IMR-90 (cell line): ENCODE measurements around the gene MDFIC2. TPM values are rescaled to one million over a fixed set of nuclear protein-coding genes. Genes with fewer than 3 reads are reported as not detected.

Experiments used
- ATAC-seq: fragments of 200-7000 bp; cut with Tn5 transposase; 2 replicates; pipeline ENCODE4 v1.9.1; 2020; ENCODE audit warnings: low read depth, mild to moderate bottlenecking, moderate library complexity
- BruUV-seq: library from RNA; stranded (reverse); fragments of 400-500 nt; replicated peaks from 2 replicates; lab custom pipeline; 2021; lab: Mats Ljungman, UMichigan
- CTCF ChIA-PET: fragments of 300-600 bp; formaldehyde crosslinking; extraction: SDS; loops from one replicate; lab custom pipeline; 2021; ENCODE audit warnings: antibody characterized with exemption; lab: Yijun Ruan, JAX
- POLR2A ChIA-PET: fragments of 300-600 bp; sonication (Branson Sonifier 250); formaldehyde crosslinking; loops from one replicate; lab custom pipeline; 2022; ENCODE audit warnings: antibody characterized with exemption; ENCODE audit not compliant: unreplicated experiment; lab: Charles Lee
- DNase-seq: peaks from one replicate; pipeline ENCODE4 v3.0.0; 2013
- H2AFZ ChIP-seq: replicated peaks from 2 replicates; pipeline ENCODE3; 2013; ENCODE audit warnings: low read length, mild to moderate bottlenecking; ENCODE audit not compliant: poor library complexity
- H2AK5ac ChIP-seq: 2 replicates; pipeline ENCODE4 v1.6.1; 2013; ENCODE audit warnings: low read depth, low read length, inconsistent platforms
- H2AK9ac ChIP-seq: replicated peaks from 2 replicates; pipeline ENCODE3; 2013; ENCODE audit warnings: mild to moderate bottlenecking, low read depth, low read length, moderate library complexity; ENCODE audit not compliant: poor library complexity
- H2BK120ac ChIP-seq: 2 replicates; pipeline ENCODE4 v1.6.1; 2013; ENCODE audit warnings: low read depth, low read length, inconsistent platforms
- H2BK15ac ChIP-seq: 3 replicates; pipeline ENCODE4 v1.6.1; 2013; ENCODE audit warnings: low read depth, low read length, inconsistent platforms
- H2BK20ac ChIP-seq: 2 replicates; pipeline ENCODE4 v1.6.1; 2013; ENCODE audit warnings: low read depth, mild to moderate bottlenecking, inconsistent platforms, low read length, moderate library complexity
- H2BK5ac ChIP-seq: 2 replicates; pipeline ENCODE4 v1.6.1; 2013; ENCODE audit warnings: mild to moderate bottlenecking, low read depth, low read length, inconsistent platforms; ENCODE audit not compliant: poor library complexity, severe bottlenecking
- H3K14ac ChIP-seq: replicated peaks from 2 replicates; pipeline ENCODE4 v1.6.1; 2013; ENCODE audit warnings: low read depth, low read length, inconsistent platforms
- H3K18ac ChIP-seq: 2 replicates; pipeline ENCODE4 v1.6.1; 2013; ENCODE audit warnings: low read depth, low read length, control low read depth
- H3K23ac ChIP-seq: 2 replicates; pipeline ENCODE4 v1.6.1; 2013; ENCODE audit warnings: low read depth, low read length, inconsistent platforms
- H3K27ac ChIP-seq: 2 replicates; pipeline ENCODE4 v1.5.1; 2013; ENCODE audit warnings: mild to moderate bottlenecking, control low read depth, low read length; ENCODE audit not compliant: insufficient read depth
- H3K27me3 ChIP-seq: 2 replicates; pipeline ENCODE4 v1.6.1; 2013; ENCODE audit warnings: low read length; ENCODE audit not compliant: control insufficient read depth, insufficient read depth
- H3K36me3 ChIP-seq: 2 replicates; pipeline ENCODE4 v1.6.1; 2013; ENCODE audit warnings: low read length, mixed read lengths; ENCODE audit not compliant: control insufficient read depth, insufficient read depth
- H3K4ac ChIP-seq: 2 replicates; pipeline ENCODE4 v1.6.1; 2013; ENCODE audit warnings: low read depth, low read length, inconsistent platforms
- H3K4me1 ChIP-seq: 2 replicates; pipeline ENCODE4 v1.6.1; 2013; ENCODE audit warnings: low read length, mixed read lengths; ENCODE audit not compliant: control insufficient read depth, insufficient read depth
- H3K4me2 ChIP-seq: 2 replicates; pipeline ENCODE4 v1.6.1; 2013; ENCODE audit warnings: low read depth, mild to moderate bottlenecking, control low read depth, low read length, moderate library complexity
- H3K4me3 ChIP-seq: 2 replicates; pipeline ENCODE4 v1.5.1; 2013; ENCODE audit warnings: low read depth, mild to moderate bottlenecking, control low read depth, low read length, moderate library complexity; ENCODE audit not compliant: insufficient read depth
- H3K56ac ChIP-seq: 2 replicates; pipeline ENCODE4 v1.6.1; 2013; ENCODE audit warnings: low read length, inconsistent platforms; ENCODE audit not compliant: insufficient read depth; ENCODE audit errors: extremely low read depth
- H3K79me1 ChIP-seq, 2 experiments: 2 replicates each; pipeline ENCODE4 v1.6.1; 2013; ENCODE audit warnings: low read length in 2 of 2, inconsistent platforms in 1 of 2, low read depth in 1 of 2
- H3K9ac ChIP-seq: 2 replicates; pipeline ENCODE4 v1.6.1; 2013; ENCODE audit warnings: low read depth, low read length, control low read depth
- H3K9me1 ChIP-seq: 2 replicates; pipeline ENCODE4 v1.6.1; 2013; ENCODE audit warnings: low read length, inconsistent platforms; ENCODE audit not compliant: insufficient read depth
- H3K9me3 ChIP-seq: 2 replicates; pipeline ENCODE4 v1.6.1; 2013; ENCODE audit warnings: low read length; ENCODE audit not compliant: control insufficient read depth, insufficient read depth
- H4K20me1 ChIP-seq: 2 replicates; pipeline ENCODE4 v1.6.1; 2013; ENCODE audit warnings: low read length, inconsistent platforms; ENCODE audit not compliant: insufficient read depth
- H4K5ac ChIP-seq: 2 replicates; pipeline ENCODE4 v1.6.1; 2013; ENCODE audit warnings: mild to moderate bottlenecking, low read depth, low read length, control low read depth
- H4K8ac ChIP-seq, 2 experiments: 2 replicates each; pipeline ENCODE4 v1.6.1; 2013; ENCODE audit warnings: low read depth in 2 of 2, low read length in 2 of 2, control low read depth in 1 of 2, inconsistent platforms in 1 of 2
- H4K91ac ChIP-seq: 2 replicates; pipeline ENCODE4 v1.6.1; 2013; ENCODE audit warnings: low read depth, low read length, inconsistent platforms; ENCODE audit not compliant: insufficient read depth
- POLR2A ChIP-seq: IDR thresholded peaks from 2 replicates; pipeline ENCODE4 v1.6.1; 2012; ENCODE audit warnings: mild to moderate bottlenecking, low read depth, low read length
- RCOR1 ChIP-seq: IDR thresholded peaks from 2 replicates; pipeline ENCODE4 v1.6.1; 2012; ENCODE audit warnings: mild to moderate bottlenecking, low read length, improper control_type of control experiment; ENCODE audit not compliant: insufficient replicate concordance
- WGBS, 2 experiments: methylation state at CpG; one replicate each; pipeline versions ENCODE4 v1.1.5 to v1.1.7; 2013; ENCODE audit warnings: missing lambda C conversion rate in 2 of 2; ENCODE audit not compliant: insufficient read length in 1 of 2; ENCODE audit errors: extremely low coverage in 2 of 2; 5-methylcytosine and 5-hydroxymethylcytosine counted together
- dilution Hi-C: fragments of 300-500 bp; cut with HindIII; formaldehyde crosslinking; loops from one replicate; pipeline ENCODE4 v1.14.3; 2018; ENCODE audit warnings: low sequenced_read_pairs; ENCODE audit not compliant: unreplicated experiment
- in situ Hi-C: fragments of 300-500 bp; cut with MboI; formaldehyde crosslinking; loops from 3 replicates; pipeline ENCODE4 v1.14.3; 2019; ENCODE audit warnings: low sequenced_read_pairs, inconsistent platforms, mixed read lengths
- intact Hi-C: fragments of 100-400 bp; cut with micrococcal nuclease; formaldehyde crosslinking; loops from 2 replicates; pipeline ENCODE4 v1.10.0; 2022
- polyA plus RNA-seq, 3 experiments: library from polyadenylated mRNA; depleted of rRNA; stranded (reverse); fragments of >200 nt; gene quantifications; 2 replicates each; pipeline ENCODE4 v1.2.3, GENCODE V29; 2012; ENCODE audit warnings: low replicate concordance in 1 of 3
- total RNA-seq: library from RNA; depleted of rRNA; stranded (reverse); fragments of >200 nt; gene quantifications from 2 replicates; pipeline ENCODE4 v1.2.3, GENCODE V29; 2012
- TF ChIP-seq, protein P1 (sequence below): fragments of 150-350 bp; IDR thresholded peaks from 2 replicates; pipeline ENCODE4 v1.6.1; 2017; ENCODE audit warnings: mild to moderate bottlenecking, antibody characterized with exemption, low read length, low read depth

The MDFIC2 gene
- total and polyA plus RNA-seq, 2 of the 4 experiments (the other 2 are of a cell fraction): not detected

DNA sequence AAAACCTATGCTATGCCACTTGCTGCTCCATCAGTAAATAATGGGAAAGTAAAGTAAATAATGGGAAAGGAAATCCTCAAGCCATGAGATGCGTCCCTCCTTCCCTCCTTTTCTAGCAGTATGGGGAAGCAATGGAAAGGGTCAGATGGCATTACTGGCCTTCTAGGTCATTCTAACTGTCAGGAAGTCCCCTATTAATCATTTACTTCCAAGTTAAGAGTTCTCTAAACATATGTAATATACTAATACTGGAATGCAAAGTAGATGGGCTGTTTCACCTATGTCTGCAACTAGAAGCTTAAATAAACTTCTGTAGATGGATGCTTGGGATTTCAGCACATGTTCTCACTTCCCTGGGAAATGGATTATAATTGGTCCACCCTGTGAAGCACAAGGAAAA lies 55.9 kb downstream of the MDFIC2 start:
- intact Hi-C loops: no loop called here
- in situ Hi-C loops: no loop called here
- POLR2A ChIA-PET: no interaction called here

More for the DNA sequence above, 55.9 kb downstream of the MDFIC2 start:
- Histone ChIP-seq H2BK15ac (no peak overlapping the region), H3K4ac (no peak overlapping the region), H3K27me3 (no peaks in the 10 kb centered on the region), H2BK120ac (no peak overlapping the region), H3K4me2 (no peak overlapping the region), H3K18ac (no peak overlapping the region), H3K79me1 (no peaks in the 10 kb centered on the region), H2AFZ (no peak overlapping the region), H3K56ac (no peak overlapping the region), H3K9me3 (no peaks in the 10 kb centered on the region), H3K23ac (no peak overlapping the region), H3K4me3 (no peak overlapping the region), H4K91ac (no peak overlapping the region), H2AK9ac (no peak overlapping the region), H3K9ac (no peak overlapping the region), H2AK5ac (no peak overlapping the region), H3K9me1 (no peaks in the 10 kb centered on the region), H2BK5ac (no peak overlapping the region), H4K8ac (no peak overlapping the region), H3K14ac (no peak overlapping the region), H3K36me3 (no peaks in the 10 kb centered on the region), H3K27ac (no peak overlapping the region), H3K4me1 (no peaks in the 10 kb centered on the region), H4K20me1 (no peaks in the 10 kb centered on the region), H2BK20ac (no peak overlapping the region), H4K5ac (no peak overlapping the region)
- no CpG with 5 or more reads among the region's 1 CpG for WGBS, 2 experiments
- CTCF ChIA-PET: no interaction called here
- TF ChIP-seq RCOR1 (no peak), POLR2A (no peak)
- TF ChIP-seq, protein P1, sequence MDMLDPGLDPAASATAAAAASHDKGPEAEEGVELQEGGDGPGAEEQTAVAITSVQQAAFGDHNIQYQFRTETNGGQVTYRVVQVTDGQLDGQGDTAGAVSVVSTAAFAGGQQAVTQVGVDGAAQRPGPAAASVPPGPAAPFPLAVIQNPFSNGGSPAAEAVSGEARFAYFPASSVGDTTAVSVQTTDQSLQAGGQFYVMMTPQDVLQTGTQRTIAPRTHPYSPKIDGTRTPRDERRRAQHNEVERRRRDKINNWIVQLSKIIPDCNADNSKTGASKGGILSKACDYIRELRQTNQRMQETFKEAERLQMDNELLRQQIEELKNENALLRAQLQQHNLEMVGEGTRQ: no peak
- DNase-seq (no peak), ATAC-seq (no peak)
- dilution Hi-C loops: no loop called here
- BruUV-seq: no TSS peak
